ENCODE results near the gene GPR32.

GPR32 gene

DNA sequence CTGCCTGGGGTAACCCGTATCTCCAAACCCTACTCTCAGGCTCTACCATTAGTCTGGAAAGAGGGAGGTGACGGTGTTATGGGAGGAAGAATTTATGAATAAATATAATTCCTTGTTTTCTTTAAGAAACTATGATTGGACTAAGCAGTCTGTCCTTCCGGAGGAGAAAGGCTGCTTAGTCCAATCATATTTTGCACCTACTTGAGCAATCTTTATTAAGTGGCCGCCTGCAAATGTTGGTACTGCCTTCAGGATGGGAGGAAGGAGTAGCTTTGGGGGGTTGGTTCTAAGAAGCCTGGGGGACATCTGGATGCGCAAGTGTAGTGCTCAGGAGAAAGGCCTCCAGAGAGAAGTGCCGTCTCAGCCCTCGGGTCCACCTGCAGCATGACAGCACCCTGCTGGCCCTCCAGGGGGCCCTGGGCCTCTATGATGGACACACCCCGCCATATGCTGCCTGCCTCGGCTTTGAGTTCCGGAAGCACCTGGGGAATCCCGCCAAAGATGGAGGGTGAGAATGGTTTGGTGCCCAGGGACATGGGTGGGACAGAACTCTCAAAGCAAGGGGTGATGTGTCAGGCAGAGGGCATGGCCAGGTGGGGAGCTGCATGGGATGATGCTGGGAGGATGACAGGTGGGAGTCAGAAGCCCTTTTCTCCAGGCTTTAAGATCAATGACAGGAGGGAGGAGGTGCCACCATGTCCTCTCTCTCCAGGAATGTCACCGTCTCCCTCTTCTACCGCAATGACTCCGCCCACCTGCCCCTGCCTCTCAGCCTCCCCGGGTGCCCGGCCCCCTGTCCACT lies 24.0 kb downstream of the GPR32 start (continued):
- TF ChIP-seq YY2 (tag by site-specific recombination; IDR thresholded peaks at IDR 0.05) (peak; percentile 61), KLF1 (tag by site-specific recombination; IDR thresholded peaks at IDR 0.05) (peak; percentile 70), ZNF596 (tag by site-specific recombination; IDR thresholded peaks at IDR 0.05) (0 out of 2 replicates have a peak, but pooled peaks have one; percentile 26), ZFHX2 (tag by site-specific recombination; conservative IDR thresholded peaks at IDR 0.05) (peak; percentile 64; the same call in 1 of the 2 replicates), SP7 (tag by site-specific recombination; IDR thresholded peaks at IDR 0.05) (peak; percentile 50), YY1 (tag by site-specific recombination; IDR thresholded peaks at IDR 0.05) (peak; percentile 48; the same call in 1 of the 2 replicates), KLF9 (tag by site-specific recombination; IDR thresholded peaks at IDR 0.05; ENCODE audit: low read depth) (peak; percentile 72), ZNF239 (tag by site-specific recombination; IDR thresholded peaks at IDR 0.05) (no peak)
- TF ChIP-seq, protein P1, sequence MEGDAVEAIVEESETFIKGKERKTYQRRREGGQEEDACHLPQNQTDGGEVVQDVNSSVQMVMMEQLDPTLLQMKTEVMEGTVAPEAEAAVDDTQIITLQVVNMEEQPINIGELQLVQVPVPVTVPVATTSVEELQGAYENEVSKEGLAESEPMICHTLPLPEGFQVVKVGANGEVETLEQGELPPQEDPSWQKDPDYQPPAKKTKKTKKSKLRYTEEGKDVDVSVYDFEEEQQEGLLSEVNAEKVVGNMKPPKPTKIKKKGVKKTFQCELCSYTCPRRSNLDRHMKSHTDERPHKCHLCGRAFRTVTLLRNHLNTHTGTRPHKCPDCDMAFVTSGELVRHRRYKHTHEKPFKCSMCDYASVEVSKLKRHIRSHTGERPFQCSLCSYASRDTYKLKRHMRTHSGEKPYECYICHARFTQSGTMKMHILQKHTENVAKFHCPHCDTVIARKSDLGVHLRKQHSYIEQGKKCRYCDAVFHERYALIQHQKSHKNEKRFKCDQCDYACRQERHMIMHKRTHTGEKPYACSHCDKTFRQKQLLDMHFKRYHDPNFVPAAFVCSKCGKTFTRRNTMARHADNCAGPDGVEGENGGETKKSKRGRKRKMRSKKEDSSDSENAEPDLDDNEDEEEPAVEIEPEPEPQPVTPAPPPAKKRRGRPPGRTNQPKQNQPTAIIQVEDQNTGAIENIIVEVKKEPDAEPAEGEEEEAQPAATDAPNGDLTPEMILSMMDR (tag by site-specific recombination; IDR thresholded peaks at IDR 0.05): peak; percentile 17; the same call in 1 of the 2 replicates

DNA sequence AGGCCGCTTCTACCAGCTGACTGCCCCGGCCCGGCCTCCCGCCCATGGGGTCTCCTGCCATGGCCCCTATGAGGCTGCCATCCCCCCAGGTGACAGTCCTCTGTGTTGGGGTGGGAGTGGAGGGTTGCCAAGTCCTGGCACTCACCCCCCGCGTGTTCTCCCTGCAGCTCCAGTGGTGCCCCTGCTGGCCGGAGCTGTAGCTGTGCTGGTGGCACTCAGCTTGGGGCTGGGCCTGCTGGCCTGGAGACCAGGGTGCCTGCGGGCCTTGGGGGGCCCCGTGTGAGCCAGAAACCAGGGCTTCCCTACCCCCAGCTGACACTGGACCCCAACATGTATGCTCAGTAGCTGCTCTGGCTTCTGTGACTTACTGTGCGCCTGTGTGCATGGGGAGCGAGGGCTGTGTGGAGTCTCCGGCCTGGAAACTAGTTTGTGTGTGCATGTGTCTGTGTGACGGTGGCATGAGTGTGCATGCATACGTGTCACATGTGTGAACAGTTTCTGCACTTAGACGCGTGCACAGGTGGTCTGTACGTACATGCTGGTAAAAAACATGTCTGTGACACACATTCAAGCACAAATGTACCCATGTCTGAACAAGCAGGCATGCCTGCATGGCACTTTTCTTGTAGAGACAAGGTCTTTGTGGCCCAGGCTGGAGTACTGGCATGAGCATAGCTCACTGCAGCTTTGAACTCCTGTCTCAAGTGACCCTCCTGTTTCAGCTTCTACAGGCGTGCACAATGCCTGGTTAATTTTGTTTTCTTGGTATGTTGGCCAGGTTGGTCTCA lies 24.8 kb downstream of the GPR32 start:
- Histone ChIP-seq H3K4me1 (ENCODE audit: control insufficient read depth, insufficient read depth, low read length) (peaks cover 4% of the 10 kb centered on the region; the same call in 1 of the 2 replicates), H3K27ac (ENCODE audit: extremely low read depth, low read depth, low read length) (no peak overlapping the region), H3K36me3 (ENCODE audit: control insufficient read depth in 2 of 2, insufficient read depth in 1 of 2, low read length in 2 of 2) (peaks cover 8 to 50% of the 10 kb centered on the region in 2 experiments; a peak in 2 of 3 replicates), H3K9me3 (ENCODE audit: control insufficient read depth, insufficient read depth, low read depth, low read length) (no peaks in the 10 kb centered on the region), H3K4me3 (ENCODE audit: low read depth, low read length) (no peak overlapping the region)
- CTCF ChIA-PET: interaction anchor here (0.6 to 9.4 kb wide), 4 partner anchors 11 to 126 kb away, joined by 3 to 79 read pairs (median 6); no protein-coding TSS in a partner anchor
- POLR2A ChIA-PET: interaction anchor here (0.8 to 7.9 kb wide), 9 partner anchors 8 to 466 kb away, joined by 3 to 85 read pairs (median 3); partner anchors contain the start of gene KCNC3
- TF ChIP-seq ZFP69B (tag by site-specific recombination; IDR thresholded peaks at IDR 0.05) (no peak), ZNF140 (tag by site-specific recombination; IDR thresholded peaks at IDR 0.05) (no peak), ZNF561 (tag by site-specific recombination; IDR thresholded peaks at IDR 0.05; ENCODE audit: borderline replicate concordance) (no peak), SALL2 (tag by site-specific recombination; IDR thresholded peaks at IDR 0.05; ENCODE audit: borderline replicate concordance) (no peak), KLF10 (tag by site-specific recombination; IDR thresholded peaks at IDR 0.05) (no peak), EGR2 (tag by site-specific recombination; IDR thresholded peaks at IDR 0.05; ENCODE audit: low read depth) (no peak), TRIM28 (IDR thresholded peaks at IDR 0.05; ENCODE audit: borderline replicate concordance, low read length) (no peak), ZNF549 (tag by site-specific recombination; IDR thresholded peaks at IDR 0.05) (no peak), ZNF624 (tag by site-specific recombination; IDR thresholded peaks at IDR 0.05) (no peak), MZF1 (tag by site-specific recombination; IDR thresholded peaks at IDR 0.05; ENCODE audit: borderline replicate concordance) (no peak), ZNF610 (tag by site-specific recombination; IDR thresholded peaks at IDR 0.05; ENCODE audit: borderline replicate concordance) (no peak), ZNF623 (tag by site-specific recombination; IDR thresholded peaks at IDR 0.05) (no peak), OSR2 (tag by site-specific recombination; IDR thresholded peaks at IDR 0.05) (no peak), GLIS1 (tag by site-specific recombination; IDR thresholded peaks at IDR 0.05) (peak; percentile 100), ZNF239 (tag by site-specific recombination; IDR thresholded peaks at IDR 0.05) (no peak), ZNF521 (tag by site-specific recombination; IDR thresholded peaks at IDR 0.05) (no peak), ZBTB48 (tag by site-specific recombination; IDR thresholded peaks at IDR 0.05) (no peak), ZNF571 (tag by site-specific recombination; IDR thresholded peaks at IDR 0.05) (no peak)
- TF ChIP-seq, protein P1 (tag by site-specific recombination; IDR thresholded peaks at IDR 0.05): peak; percentile 77
- TF ChIP-seq, protein P2, sequence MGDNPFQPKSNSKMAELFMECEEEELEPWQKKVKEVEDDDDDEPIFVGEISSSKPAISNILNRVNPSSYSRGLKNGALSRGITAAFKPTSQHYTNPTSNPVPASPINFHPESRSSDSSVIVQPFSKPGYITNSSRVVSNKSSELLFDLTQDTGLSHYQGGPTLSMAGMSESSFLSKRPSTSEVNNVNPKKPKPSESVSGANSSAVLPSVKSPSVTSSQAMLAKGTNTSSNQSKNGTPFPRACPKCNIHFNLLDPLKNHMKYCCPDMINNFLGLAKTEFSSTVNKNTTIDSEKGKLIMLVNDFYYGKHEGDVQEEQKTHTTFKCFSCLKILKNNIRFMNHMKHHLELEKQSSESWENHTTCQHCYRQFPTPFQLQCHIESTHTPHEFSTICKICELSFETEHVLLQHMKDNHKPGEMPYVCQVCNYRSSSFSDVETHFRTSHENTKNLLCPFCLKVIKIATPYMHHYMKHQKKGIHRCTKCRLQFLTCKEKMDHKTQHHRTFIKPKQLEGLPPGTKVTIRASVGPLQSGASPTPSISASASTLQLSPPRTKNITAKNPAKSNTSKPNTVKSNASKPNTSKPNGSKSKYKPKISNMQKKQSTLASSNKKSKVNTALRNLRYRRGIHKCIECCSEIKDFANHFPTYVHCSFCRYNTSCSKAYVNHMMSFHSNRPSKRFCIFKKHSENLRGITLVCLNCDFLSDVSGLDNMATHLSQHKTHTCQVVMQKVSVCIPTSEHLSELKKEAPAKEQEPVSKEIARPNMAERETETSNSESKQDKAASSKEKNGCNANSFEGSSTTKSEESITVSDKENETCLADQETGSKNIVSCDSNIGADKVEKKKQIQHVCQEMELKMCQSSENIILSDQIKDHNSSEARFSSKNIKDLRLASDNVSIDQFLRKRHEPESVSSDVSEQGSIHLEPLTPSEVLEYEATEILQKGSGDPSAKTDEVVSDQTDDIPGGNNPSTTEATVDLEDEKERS (tag by site-specific recombination; IDR thresholded peaks at IDR 0.05): no peak
